SKM-1 treated with dmso at 0.1 percent for 144 hours (cell line): ENCODE results near the gene ELOVL7.
"Not testable (repeated sequence)": the region's sequence is repeated elsewhere in the genome, so short reads cannot be mapped to it uniquely, and the experiment has no call there.

Experiments
- DNase-seq: peaks from one replicate; lab custom pipeline; 2025; ENCODE audit not compliant: unreplicated experiment; lab: John Stamatoyannopoulos, UW

ELOVL7 gene

GRCh38 chr5:60797482-60798153, 46.5 kb downstream of the ELOVL7 start:
- DNase-seq = no peak

GRCh38 chr5:60795424-60795950, 48.6 kb downstream of the ELOVL7 start:
- not testable (repeated sequence) for DNase-seq

GRCh38 chr5:60794691-60795090, 49.4 kb downstream of the ELOVL7 start:
- DNase-seq = no peak

DNA sequence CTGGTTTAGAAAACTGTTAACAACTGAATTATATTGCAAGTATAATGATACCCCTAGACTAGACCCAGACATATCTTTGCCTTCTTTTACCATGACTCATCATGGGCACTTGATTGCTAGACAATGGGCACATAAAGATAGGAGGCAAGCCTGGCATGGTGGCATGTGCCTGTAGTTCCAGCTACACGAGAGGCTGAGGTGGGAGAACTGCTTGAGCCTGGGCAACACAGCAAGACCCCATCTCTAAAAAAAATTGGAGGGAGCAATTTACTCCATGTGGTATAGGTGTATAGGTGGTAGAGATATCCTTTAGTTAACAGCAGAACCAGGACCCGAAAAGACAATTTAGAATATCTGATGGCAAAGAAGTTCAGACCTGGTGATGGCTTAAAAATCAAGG, 51.6 kb downstream of the ELOVL7 start:
- DNase-seq = no peak

- no peak for DNase-seq
Measured at GRCh38 chr5:60789551-60789950, 54.5 kb downstream of the ELOVL7 start.

GRCh38 chr5:60788863-60789513, 55.1 kb downstream of the ELOVL7 start:
- DNase-seq = no peak

DNA sequence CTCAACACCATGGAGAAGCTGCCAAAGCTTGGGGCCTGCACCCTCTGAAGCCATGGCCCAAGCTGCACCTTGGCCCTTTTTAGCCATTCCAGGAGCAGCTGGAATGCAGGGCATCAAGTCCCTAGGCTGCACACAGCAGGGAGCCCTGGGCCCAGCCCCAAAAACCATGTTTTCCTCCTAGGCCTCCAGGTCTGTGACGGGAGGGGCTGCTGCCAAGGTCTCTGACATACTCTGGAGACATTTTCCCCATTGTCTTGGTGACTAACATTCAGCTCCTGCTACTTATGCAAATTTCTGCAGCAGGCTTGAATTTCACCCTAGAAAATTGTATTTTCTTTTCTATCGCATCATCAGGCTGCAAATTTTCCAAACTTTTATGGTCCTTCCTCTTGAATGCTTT, 64.6 kb downstream of the ELOVL7 start:
- no peak for DNase-seq

- no peak for DNase-seq
Measured at GRCh38 chr5:60776343-60776742, 67.7 kb downstream of the ELOVL7 start.

GRCh38 chr5:60765019-60765709, 78.9 kb downstream of the ELOVL7 start:
- no peak for DNase-seq

GRCh38 chr5:60763061-60763460, 81.0 kb downstream of the ELOVL7 start:
- DNase-seq = no peak

- no peak for DNase-seq
Measured at GRCh38 chr5:60754495-60754894, 89.6 kb downstream of the ELOVL7 start.

- no peak for DNase-seq
Measured at GRCh38 chr5:60744682-60745081, 99.4 kb downstream of the ELOVL7 start.

- DNase-seq = no peak
Measured at GRCh38 chr5:60743511-60744314, 100.4 kb downstream of the ELOVL7 start.

DNA sequence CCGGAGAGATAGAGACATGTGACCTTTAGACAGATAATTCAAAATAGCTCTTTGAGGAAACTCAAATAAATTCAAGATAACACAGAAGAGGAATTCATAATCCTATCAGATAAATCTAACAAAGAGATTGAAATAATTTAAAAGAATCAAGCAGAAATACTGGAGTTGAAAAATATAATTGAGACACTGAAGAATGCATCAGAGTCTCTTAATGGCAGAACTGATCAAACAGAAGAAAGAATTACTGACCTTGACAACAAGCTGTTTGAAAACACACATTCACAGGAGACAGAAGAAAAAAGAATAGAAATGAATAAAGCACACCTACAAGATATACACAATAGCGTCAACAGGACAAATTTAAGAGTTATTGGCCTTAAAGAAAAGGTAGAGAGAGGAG, 103.7 kb downstream of the ELOVL7 start:
- DNase-seq = no peak

GRCh38 chr5:60738933-60739332, 105.1 kb downstream of the ELOVL7 start:
- no peak for DNase-seq

GRCh38 chr5:60738461-60738860, 105.6 kb downstream of the ELOVL7 start:
- DNase-seq = no peak

GRCh38 chr5:60730858-60731257, 113.2 kb downstream of the ELOVL7 start:
- DNase-seq = not testable (repeated sequence)

DNA sequence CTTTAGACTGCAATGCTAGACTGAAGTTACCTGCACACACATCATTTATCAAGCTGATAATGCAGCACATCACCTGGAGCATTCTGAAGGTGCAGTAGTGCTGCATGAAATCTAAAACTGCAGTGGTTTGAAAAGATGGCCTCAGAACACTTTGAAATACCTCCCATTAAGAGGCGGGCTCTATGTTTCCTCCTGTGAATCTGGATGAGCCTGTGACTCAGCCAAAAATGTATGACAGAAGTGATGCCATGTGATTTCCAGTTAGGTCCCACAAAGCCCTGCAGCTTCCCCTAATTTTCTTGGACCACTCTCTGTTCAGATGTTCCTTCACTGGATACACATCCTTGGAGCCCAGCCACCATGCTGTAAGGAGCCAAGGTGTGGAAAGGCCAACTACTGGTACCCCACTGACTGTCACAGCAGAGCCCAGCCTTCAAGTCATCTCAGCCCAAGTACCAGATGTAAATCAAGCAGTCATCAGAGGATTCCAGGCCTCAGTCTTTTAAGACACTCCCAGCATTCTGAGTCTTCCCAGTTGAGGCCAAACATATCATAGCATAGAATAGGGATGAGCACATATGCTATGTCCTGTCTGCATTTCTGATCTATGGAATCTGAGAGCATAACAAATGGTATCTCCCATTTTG, 116.9 kb downstream of the ELOVL7 start:
- DNase-seq = no peak

GRCh38 chr5:60724126-60724525, 119.9 kb downstream of the ELOVL7 start:
- no peak for DNase-seq

DNA sequence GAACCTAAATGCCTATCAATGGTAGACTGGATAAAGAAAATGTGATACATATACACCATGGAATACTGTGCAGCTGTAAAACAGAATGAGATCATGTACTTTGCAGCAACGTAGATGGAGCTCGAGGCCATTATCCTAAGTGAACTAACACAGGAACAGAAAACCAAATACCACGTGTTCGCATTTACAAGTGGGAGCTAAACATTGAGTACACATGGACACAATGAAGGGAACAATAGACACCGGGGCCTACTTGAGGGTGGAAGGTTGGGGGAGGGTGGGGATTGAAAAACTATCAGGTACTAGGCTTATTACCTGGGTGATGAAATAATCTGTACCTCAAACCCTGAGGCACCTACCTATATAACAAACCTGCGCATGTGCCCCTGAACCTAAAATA, 121.7 kb downstream of the ELOVL7 start:
- DNase-seq = no peak

DNA sequence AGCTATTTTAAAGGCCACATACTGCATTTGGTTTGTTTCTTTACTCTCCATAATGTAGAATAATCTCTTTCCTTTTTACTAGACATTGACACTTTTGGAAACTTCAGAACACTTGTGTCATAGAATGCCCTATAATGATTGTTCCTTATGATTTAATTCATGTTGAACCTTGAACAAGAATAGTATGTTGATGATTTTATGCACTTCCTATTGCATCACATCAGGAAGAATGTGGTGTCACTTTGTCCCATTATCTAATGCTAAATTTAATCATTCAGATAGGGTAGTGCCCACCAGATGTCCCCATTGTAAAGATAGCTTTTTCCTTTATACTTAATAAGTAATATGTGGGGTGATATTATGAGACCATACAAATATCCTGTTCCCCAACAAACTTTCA, 124.7 kb downstream of the ELOVL7 start:
- no peak for DNase-seq
